Activated T-cell treated with anti-CD3 and anti-CD28 coated beads, Interleukin-2, amount 50 U/mL, for 4 hours (primary cell): ENCODE data around the gene METTL3. TPM values are rescaled to one million over a fixed set of nuclear protein-coding genes. Genes with fewer than 3 reads are reported as not detected.

Experiments used
- ATAC-seq, 2 donors: fragments of 200-7000 bp; cut with Tn5 transposase; one replicate each; pipeline ENCODE4 v1.10.0; 2021
- DNase-seq: peaks from one replicate; pipeline ENCODE4 v3.0.0-alpha.2; 2020
- H3K27me3 Mint-ChIP-seq: one replicate; pipeline ENCODE4 v1.8.0; 2021; ENCODE audit warnings: low read depth, mixed read lengths
- H3K36me3 Mint-ChIP-seq: one replicate; pipeline ENCODE4 v1.8.0; 2022; ENCODE audit warnings: mixed read lengths; ENCODE audit not compliant: insufficient read depth
- H3K4me1 Mint-ChIP-seq: one replicate; pipeline ENCODE4 v1.8.0; 2021; ENCODE audit warnings: low read depth, mixed read lengths
- H3K4me3 Mint-ChIP-seq: one replicate; pipeline ENCODE4 v1.8.0; 2021; ENCODE audit warnings: mild to moderate bottlenecking, moderate library complexity, mixed read lengths
- H3K9me3 Mint-ChIP-seq: one replicate; pipeline ENCODE4 v1.8.0; 2021; ENCODE audit warnings: mixed read lengths
- total RNA-seq, 3 donors: library from RNA; stranded (reverse); gene quantifications; one replicate each; pipeline ENCODE4 v1.2.1, GENCODE V29; 2021

The METTL3 gene
- total RNA-seq, 3 donors from 2014 or later = 45.0 to 47.7 (median 45.0) TPM

DNA sequence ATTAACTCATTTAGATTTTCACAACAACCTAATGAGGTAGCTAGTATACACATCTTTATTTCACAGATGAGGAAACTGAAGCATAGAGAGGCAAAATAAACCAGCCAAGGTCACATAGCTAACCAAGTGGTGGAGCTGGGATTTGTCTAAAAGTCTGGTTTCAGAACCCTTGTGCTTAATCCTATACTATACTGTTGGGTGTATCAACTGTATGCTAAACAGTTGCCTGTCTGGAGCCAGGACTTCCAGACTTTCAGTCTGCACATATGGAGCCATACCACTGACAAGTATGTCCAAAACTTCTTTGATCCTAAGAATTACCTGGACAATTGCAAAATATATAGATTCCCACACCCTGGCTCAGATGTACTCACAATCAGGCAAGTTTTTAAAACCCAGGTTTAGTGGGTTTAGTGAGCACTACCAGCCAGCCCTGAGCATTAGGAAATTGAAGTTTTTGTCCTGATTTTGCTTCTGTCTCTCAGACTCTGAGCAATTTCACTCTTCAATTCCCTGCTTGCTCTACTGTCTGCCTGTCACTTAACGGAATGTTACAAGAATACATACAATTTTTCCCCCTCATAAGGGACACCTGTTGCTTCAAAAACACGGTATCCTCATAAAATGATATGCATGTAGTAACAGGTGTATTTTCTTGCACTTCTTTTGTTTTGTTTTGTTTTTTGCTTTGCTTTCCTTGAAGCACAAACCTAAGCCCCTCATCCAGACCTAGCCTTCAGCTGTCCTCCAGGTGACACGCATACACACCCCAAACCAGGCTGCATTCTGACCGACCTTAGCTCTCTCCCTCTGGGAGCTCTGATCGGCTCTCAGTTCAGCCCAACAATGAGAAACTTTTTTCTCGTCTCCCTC, 24.6 kb upstream of the METTL3 start:
- H3K9me3 Mint-ChIP-seq = no peaks in the 10 kb centered on the region
- peaks cover 5% of the 10 kb centered on the region for H3K4me1 Mint-ChIP-seq
- H3K27me3 Mint-ChIP-seq = peaks cover 49% of the 10 kb centered on the region
- H3K4me3 Mint-ChIP-seq = no peak overlapping the region
- DNase-seq = no peak
- ATAC-seq = no peak
- no peaks in the 10 kb centered on the region for H3K36me3 Mint-ChIP-seq

DNA sequence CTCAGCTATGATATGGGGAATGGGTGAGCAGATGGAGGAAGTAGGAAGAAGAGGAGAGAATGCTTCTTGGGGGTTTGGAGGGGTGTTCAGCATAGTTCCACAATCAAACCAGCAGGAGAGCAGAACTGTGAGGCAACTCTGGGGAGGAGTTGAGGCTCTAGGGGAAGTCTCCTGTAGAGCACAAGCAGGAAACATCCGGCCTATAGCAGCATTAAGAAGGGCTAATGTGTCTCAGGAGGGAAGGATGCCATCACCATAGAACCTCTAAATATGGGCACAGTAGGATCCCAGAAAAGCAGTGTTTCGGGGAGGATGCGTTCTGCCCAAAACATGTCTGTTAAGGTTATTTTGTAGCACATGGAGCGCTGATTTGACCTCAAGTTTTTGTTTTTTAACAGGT, 23.4 kb upstream of the METTL3 start:
- ATAC-seq = no peak
- no peak for DNase-seq
- Mint-ChIP-seq H3K36me3 (no peaks in the 10 kb centered on the region), H3K27me3 (peaks cover 46% of the 10 kb centered on the region), H3K4me1 (peaks cover 5% of the 10 kb centered on the region), H3K9me3 (no peaks in the 10 kb centered on the region), H3K4me3 (no peak overlapping the region)

DNA sequence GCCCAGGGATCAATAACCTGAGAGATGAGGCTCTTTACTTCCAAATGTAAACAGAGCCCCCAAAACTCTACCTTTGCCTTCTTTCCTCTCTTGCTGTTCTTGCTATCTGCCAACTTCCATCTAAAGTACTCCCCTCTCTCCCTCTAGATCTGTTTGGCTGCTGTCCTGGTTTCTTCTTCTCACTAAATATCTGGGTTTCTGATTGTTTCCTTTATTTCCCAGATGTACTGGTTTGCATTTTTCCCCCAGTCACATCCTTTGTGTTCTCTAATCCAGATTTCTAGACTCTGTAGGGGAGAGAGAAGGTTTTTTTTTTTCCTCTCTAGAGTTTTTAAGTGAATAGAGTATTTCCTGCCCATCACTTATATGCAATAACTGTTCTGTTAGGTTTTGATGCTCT, 22.2 kb upstream of the METTL3 start:
- DNase-seq (no peak), ATAC-seq (no peak)
- Mint-ChIP-seq H3K4me3 (no peak overlapping the region), H3K36me3 (no peaks in the 10 kb centered on the region), H3K4me1 (peaks cover 5% of the 10 kb centered on the region), H3K27me3 (peaks cover 33% of the 10 kb centered on the region), H3K9me3 (no peaks in the 10 kb centered on the region)

DNA sequence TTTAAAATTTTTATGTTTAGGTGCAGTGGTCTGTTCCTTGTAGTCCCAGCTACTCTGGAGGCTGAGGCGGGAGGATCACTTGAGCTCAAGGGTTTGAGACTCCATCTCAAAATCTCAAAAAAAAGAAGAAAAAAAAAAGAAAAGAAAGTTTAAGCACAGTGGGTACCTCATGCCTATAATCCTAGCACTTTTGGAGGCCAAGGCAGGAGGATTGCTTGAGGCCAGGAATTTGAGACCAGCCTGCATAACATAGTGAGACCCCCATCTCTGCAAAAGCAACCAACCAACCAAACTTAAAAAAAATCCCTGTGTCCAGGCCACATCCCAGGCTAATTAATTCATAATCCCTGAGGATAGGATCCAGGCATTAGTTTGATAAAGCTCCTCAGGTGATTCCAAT, 18.4 kb upstream of the METTL3 start:
- H3K9me3 Mint-ChIP-seq = no peaks in the 10 kb centered on the region
- H3K27me3 Mint-ChIP-seq = peaks cover 3% of the 10 kb centered on the region

DNA sequence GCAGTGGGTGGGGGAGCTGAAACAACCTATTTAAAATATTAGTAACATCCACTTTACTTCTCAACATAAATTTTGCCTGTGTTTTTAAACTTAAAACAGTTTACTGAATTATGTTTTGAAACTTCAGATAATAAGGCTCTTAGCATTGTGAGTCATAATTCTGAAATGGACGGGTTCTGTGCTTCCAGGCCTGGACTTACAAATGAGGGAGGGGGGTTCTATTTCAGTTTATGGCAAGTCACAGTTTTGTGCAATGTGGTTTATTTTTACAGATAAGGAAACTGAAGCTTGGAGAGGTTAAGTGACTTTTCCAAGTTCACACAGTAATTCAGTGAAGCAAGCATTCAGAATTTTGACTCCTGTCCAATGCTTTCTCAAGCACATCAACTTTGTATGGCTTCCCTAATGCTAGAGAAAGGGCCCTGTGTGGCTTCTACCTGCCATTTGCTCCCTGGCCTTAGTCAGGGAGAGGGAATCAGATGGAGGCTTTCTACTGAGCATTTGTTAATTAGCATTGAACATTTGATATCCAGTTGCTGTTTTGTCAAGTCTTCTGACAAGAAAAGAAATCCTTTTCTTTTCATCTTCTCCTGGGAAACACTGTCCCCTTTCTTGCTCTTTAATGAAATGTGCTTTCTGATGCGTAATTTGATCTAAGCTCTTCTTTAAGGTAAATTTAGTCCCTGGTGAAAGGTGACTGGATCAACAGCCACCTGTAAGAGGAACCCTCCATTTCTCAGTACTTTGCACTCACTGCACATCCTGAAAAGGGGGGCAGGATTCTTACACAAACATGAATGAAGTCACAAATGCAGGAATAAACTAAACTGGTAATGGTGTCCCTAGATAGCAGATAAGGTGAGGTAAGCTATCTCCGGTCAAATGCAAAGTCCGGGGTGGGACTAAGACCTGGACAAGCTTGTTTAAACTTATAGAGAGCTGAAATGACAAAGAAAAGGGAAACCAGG, 17.5 kb upstream of the METTL3 start:
- Mint-ChIP-seq H3K27me3 (no peaks in the 10 kb centered on the region), H3K4me1 (peaks cover 14% of the 10 kb centered on the region), H3K36me3 (no peaks in the 10 kb centered on the region), H3K9me3 (no peaks in the 10 kb centered on the region), H3K4me3 (no peak overlapping the region)
- ATAC-seq (no peak), DNase-seq (no peak)

More for the DNA sequence above, 18.4 kb upstream of the METTL3 start:
- ATAC-seq (no peak), DNase-seq (no peak)
- H3K4me3 Mint-ChIP-seq = no peak overlapping the region
- H3K4me1 Mint-ChIP-seq = peaks cover 14% of the 10 kb centered on the region
- no peaks in the 10 kb centered on the region for H3K36me3 Mint-ChIP-seq

DNA sequence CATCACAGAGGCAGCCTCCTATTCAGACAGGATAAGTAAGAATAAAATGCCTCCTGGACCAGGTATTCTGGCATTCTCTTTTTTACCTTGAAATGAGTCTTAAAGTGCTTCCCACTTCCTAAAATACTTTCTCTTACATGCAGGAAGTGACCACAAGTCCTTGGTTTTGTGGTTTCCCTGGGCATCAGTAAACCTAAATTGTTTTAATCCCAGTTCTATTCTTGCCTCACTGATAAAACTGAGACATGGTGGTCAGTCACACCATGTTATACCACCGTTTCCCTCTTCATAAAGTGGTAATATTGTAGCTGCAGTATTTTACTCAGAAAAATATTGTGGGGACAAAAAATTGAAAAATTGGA, 16.2 kb upstream of the METTL3 start:
- ATAC-seq = no peak
- no peak for DNase-seq
- Mint-ChIP-seq H3K36me3 (no peaks in the 10 kb centered on the region), H3K4me3 (peak overlapping the region; percentile 78), H3K9me3 (no peaks in the 10 kb centered on the region), H3K27me3 (no peaks in the 10 kb centered on the region), H3K4me1 (peaks cover 14% of the 10 kb centered on the region)

DNA sequence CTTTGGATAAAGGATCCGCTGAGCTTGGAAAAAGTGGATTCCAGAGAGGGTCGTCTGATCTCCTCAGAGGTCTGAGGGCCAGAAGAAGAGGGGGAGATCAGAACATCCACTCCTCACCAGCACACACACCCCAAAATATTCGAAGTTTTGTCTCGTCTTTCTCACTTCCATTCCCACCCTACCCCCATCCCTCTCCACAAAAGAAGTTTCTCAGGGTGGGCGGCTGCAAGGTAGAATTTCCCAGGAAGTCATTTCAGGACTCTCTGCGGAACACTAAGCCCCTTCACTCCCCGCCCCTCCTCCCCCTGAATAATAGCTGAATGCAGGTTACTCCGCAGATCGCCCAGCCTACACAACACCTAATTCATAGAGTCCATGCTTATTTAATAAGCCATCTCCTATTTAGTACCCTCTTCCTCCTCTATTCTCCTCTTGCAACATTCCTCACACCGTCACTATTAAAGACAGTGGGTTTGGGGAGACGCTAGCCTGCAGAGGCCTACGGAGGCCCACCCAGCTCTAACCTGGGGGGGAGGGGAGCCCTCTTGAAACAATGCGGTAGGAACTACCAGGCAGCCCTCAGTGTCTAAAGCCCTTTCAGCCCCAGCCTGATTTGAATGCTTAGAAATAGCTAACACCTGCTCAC, 15.7 kb upstream of the METTL3 start:
- no peak for DNase-seq
- H3K4me3 Mint-ChIP-seq = peak overlapping the region; percentile 78
- H3K4me1 Mint-ChIP-seq = peaks cover 14% of the 10 kb centered on the region
- H3K9me3 Mint-ChIP-seq = no peaks in the 10 kb centered on the region
- H3K36me3 Mint-ChIP-seq = no peaks in the 10 kb centered on the region
- peak in 1 of 2 donors; percentile 2 for ATAC-seq
- H3K27me3 Mint-ChIP-seq = no peaks in the 10 kb centered on the region

DNA sequence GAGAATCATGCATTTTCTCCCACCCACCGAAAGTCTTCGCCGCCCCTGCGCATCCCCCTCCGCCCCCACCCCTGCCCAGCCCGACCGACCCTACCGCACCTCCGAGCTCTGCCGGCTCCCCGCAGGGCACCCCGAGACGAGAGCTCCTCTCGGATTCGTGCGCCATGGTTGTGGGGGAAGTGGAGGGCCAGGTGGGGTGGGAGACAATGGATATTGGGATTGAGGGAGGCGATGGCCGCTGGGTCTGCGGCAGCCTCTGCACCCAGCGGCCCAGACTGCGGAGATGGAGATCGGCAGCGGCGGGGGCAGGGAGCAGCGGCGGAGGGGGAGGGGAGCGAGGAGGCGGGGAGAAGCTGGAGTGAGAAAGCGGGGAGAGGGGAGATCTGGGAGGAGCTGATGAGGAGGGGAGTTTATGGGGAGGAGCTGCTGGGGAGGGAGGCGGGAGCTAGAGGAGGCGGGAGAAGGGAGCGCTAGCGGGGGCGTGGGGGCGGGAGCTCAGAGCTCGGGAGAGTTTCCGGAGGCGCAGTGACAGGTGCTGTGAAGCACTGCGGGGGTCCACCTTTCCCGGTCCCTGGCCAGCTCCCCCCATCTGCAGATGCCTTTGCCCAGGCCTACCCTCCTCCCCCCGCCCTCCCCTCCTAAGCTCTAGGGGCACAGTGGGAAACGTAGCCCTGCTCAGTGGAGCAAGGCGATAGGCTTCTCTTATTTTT, 15.0 kb upstream of the METTL3 start, which contains the start of gene SALL2:
Gene SALL2 (minus strand): TSS at position 385 of the 710 bp plus-strand sequence. CDS start 219 bp downstream, at position 166.
- Mint-ChIP-seq H3K4me1 (peaks cover 14% of the 10 kb centered on the region), H3K4me3 (peak within 1 kb of the TSS; percentile 82), H3K36me3 (no peaks in the 10 kb centered on the region), H3K9me3 (no peaks in the 10 kb centered on the region), H3K27me3 (no peaks in the 10 kb centered on the region)
- DNase-seq (peak; percentile 68), ATAC-seq (peak; percentile 87)

DNA sequence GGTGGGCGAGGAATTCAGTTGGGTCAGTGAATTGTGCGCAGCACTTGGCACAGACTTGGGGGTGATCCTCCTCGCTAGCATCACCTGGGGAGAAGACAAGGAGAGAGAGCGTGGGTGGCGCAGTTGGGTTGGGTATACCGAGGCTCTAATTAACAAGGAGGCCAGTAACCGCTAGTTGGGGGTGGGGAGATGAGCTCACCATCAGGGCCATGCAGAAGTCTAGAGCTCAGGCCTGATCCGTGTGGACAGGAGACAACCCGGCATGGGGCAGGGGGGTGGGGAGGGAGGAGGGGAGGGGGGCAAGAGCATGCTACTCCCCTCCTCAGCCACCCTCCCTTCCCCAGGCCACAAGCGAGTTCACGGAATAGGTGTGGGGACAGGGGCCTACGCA, 14.4 kb upstream of the METTL3 start:
- no peak for DNase-seq
- Mint-ChIP-seq H3K9me3 (no peaks in the 10 kb centered on the region), H3K4me1 (peaks cover 14% of the 10 kb centered on the region), H3K27me3 (no peaks in the 10 kb centered on the region), H3K4me3 (peak overlapping the region; percentile 82), H3K36me3 (no peaks in the 10 kb centered on the region)
- ATAC-seq = peak in 1 of 2 donors; percentile 7

DNA sequence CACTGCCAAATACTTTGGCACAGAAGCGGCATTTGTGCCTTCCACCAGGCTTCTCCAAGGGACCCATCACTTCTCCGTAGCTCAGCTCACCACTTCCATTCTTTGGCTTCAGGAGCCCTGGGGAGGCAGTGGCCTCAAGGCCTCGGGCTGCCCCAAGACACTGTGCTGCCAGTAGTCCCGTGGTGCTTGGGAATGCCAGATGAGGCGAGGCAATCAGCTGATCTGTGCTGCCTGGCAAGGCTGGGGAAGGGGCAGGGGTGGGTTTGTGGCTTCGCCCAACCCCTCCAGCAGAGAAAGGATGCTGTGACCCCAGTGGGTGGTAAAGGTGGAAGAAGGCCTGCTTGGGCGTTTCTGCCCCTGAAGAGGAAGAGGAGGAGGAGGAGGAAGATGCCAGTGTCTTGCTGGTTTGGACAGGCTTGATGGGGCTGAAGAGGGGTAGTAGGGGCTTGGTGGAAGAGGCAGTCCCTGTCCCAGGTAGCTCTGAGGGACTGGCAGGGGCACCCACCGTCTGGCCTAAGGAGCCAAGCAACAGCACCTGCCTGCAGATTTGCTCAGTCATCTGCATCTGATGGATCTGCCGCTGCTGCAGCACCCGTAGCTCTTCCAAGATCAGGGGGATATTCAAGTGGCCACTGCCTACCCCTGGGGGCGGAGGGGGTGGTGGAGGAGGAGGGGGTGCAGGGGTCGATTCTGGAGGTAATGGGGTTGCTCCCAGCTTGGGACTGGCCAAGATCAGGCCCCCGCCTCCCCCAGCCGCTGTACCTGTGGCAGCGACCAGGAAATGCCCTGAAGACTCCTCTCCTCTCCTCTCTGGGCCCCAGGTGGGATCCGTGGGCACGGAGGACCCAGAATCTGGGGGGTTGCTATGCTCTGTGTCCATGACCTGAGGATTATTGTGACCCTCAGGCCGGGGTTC, 13.7 kb upstream of the METTL3 start:
- no peak for DNase-seq
- Mint-ChIP-seq H3K4me3 (peak overlapping the region; percentile 82), H3K27me3 (no peaks in the 10 kb centered on the region), H3K4me1 (peaks cover 14% of the 10 kb centered on the region), H3K9me3 (no peaks in the 10 kb centered on the region), H3K36me3 (no peaks in the 10 kb centered on the region)
- no peak for ATAC-seq

DNA sequence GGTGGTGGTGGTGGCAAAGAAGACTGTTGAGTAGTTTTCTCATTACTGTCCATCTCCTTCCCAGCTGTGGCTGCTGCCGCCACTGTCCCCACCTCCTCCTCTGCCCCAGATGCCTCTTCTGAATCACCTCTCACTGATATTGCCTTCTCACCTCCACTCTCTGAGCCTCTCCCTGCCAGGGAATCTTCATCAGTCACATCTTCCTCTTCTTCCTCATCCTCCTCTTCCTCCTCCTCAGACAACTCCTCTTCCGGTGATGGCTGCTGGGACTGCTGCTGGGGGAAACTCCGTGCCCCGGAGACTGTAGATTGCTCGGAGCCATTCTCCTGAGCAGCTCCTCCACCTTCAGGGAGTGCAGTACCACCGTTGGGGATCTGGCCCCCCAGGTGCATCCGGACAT, 12.1 kb upstream of the METTL3 start:
- Mint-ChIP-seq H3K4me3 (no peak overlapping the region), H3K36me3 (no peaks in the 10 kb centered on the region), H3K9me3 (no peaks in the 10 kb centered on the region), H3K4me1 (peaks cover 14% of the 10 kb centered on the region), H3K27me3 (no peaks in the 10 kb centered on the region)
- DNase-seq (no peak), ATAC-seq (no peak)

DNA sequence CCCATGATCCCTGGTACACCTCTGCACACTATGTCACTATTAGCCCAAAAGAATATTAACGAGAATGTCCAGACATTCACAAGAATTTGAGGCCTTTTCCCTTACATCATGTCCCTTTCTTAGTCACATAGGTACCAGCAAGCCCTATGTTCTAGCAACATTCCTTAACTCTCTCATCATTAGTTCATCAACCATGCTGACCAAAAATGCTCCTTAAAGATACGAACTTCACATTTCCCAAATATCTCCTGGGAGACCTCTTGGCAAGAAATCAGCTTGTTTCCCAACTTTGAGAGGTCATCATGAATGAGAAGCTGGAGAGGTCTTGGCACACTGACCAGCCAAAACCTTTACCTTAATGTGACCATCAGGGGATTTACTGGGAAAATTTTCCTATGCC, 10.4 kb upstream of the METTL3 start:
- DNase-seq (no peak), ATAC-seq (no peak)
- Mint-ChIP-seq H3K36me3 (no peaks in the 10 kb centered on the region), H3K4me3 (no peak overlapping the region), H3K9me3 (no peaks in the 10 kb centered on the region), H3K27me3 (no peaks in the 10 kb centered on the region), H3K4me1 (peaks cover 7% of the 10 kb centered on the region)

DNA sequence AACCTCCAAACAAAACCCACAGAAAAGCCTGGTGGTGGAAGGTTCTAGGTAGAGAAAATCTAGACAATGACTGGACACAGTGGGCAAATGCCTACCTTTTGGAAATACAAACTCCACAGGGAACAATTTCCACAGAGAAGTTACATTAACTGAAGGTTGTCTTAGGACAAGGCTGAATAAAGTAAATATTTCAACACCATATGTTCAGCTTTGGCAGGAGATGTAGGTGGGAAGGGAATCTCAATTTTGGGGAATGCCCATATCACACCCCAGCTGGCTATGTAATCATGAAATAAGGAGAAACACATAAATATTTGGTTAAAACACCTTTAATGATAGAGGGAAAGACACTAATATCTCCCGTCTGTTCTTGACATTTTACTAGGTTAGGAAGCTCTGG, 9.6 kb upstream of the METTL3 start:
- ATAC-seq (no peak), DNase-seq (no peak)
- peaks cover 7% of the 10 kb centered on the region for H3K4me1 Mint-ChIP-seq
- H3K36me3 Mint-ChIP-seq = no peaks in the 10 kb centered on the region
- H3K4me3 Mint-ChIP-seq = no peak overlapping the region
- H3K9me3 Mint-ChIP-seq = no peaks in the 10 kb centered on the region
- peaks cover 3% of the 10 kb centered on the region for H3K27me3 Mint-ChIP-seq
